RWPE2 (cell line): ENCODE measurements around the gene GDNF.

Experiments
- ATAC-seq: fragments of 200-7000 bp; cut with Tn5 transposase; 3 replicates; pipeline ENCODE4 v1.9.1; 2021; ENCODE audit warnings: low read depth
- DNase-seq: peaks from one replicate; pipeline ENCODE4 v3.0.0-alpha.2; 2020; ENCODE audit warnings: low spot score
- H3K27ac ChIP-seq: fragments of 450-650 bp; 2 replicates; pipeline ENCODE4 v1.5.1; 2017; ENCODE audit warnings: mild to moderate bottlenecking; ENCODE audit not compliant: poor library complexity, severe bottlenecking
- H3K27me3 ChIP-seq: fragments of 250-450 bp; sonication (Bioruptor Pico); 2 replicates; pipeline ENCODE4 v1.5.1; 2021; ENCODE audit warnings: mild to moderate bottlenecking, moderate library complexity; ENCODE audit not compliant: insufficient read depth, poor library complexity, severe bottlenecking
- H3K36me3 ChIP-seq: fragments of 250-450 bp; sonication (Bioruptor Pico); 2 replicates; pipeline ENCODE4 v1.5.1; 2020; ENCODE audit warnings: low read depth, mild to moderate bottlenecking, moderate library complexity
- H3K4me1 ChIP-seq: fragments of 250-450 bp; sonication (Bioruptor Pico); 2 replicates; pipeline ENCODE4 v1.5.1; 2021; ENCODE audit warnings: mild to moderate bottlenecking, moderate library complexity; ENCODE audit not compliant: insufficient read depth, poor library complexity, severe bottlenecking
- H3K4me3 ChIP-seq: fragments of 250-450 bp; sonication (Bioruptor Pico); 2 replicates; pipeline ENCODE4 v1.5.1; 2021; ENCODE audit warnings: mild to moderate bottlenecking, moderate library complexity; ENCODE audit not compliant: severe bottlenecking
- H3K9me3 ChIP-seq: fragments of 250-450 bp; sonication (Bioruptor Pico); 2 replicates; pipeline ENCODE4 v1.5.1; 2021; ENCODE audit warnings: mild to moderate bottlenecking, moderate library complexity; ENCODE audit not compliant: severe bottlenecking
- TF ChIP-seq, protein P1 (sequence below): fragments of 450-650 bp; IDR thresholded peaks from one replicate; pipeline ENCODE4 v1.5.1; 2017; ENCODE audit warnings: mild to moderate bottlenecking, moderate library complexity; ENCODE audit not compliant: poor library complexity, severe bottlenecking

Gene GDNF

DNA sequence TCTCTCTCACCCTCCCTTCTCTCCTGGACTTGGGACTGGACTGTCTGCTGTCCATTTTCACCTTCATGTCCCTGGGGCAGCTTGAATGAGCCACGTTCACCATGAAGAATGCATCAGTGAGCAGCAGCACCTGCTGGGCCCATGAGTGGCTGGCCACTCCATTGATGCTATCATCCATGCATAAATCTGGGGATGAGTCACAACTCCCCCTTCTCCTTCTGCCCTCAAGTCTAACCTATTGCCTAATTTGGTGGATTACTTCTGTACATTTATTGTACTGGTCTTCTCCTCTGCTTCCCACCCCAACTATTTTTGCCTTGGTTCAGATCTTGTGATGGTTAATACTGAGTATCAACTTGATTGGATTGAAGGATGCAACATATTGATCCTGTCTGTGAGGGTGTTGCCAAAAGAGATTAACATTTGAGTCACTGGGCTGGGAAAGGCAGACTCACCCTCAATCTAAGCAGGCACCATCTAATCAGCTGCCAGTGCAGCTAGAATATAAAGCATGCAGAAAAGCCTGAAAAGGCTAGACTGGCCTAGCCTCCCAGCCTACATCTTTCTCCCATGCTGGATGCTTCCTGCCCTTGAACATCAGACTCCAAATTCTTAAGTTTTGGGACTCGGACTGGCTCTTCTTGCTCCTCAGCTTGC, 46.7 kb downstream of the GDNF start:
- TF ChIP-seq, protein P1, sequence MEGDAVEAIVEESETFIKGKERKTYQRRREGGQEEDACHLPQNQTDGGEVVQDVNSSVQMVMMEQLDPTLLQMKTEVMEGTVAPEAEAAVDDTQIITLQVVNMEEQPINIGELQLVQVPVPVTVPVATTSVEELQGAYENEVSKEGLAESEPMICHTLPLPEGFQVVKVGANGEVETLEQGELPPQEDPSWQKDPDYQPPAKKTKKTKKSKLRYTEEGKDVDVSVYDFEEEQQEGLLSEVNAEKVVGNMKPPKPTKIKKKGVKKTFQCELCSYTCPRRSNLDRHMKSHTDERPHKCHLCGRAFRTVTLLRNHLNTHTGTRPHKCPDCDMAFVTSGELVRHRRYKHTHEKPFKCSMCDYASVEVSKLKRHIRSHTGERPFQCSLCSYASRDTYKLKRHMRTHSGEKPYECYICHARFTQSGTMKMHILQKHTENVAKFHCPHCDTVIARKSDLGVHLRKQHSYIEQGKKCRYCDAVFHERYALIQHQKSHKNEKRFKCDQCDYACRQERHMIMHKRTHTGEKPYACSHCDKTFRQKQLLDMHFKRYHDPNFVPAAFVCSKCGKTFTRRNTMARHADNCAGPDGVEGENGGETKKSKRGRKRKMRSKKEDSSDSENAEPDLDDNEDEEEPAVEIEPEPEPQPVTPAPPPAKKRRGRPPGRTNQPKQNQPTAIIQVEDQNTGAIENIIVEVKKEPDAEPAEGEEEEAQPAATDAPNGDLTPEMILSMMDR = no peak
- H3K4me1 ChIP-seq = no peaks in the 10 kb centered on the region
- DNase-seq (no peak), ATAC-seq (peak; percentile 61)
- no peak overlapping the region for H3K27ac ChIP-seq
- no peaks in the 10 kb centered on the region for H3K36me3 ChIP-seq
- H3K27me3 ChIP-seq = no peaks in the 10 kb centered on the region
- no peak overlapping the region for H3K4me3 ChIP-seq
- no peaks in the 10 kb centered on the region for H3K9me3 ChIP-seq

DNA sequence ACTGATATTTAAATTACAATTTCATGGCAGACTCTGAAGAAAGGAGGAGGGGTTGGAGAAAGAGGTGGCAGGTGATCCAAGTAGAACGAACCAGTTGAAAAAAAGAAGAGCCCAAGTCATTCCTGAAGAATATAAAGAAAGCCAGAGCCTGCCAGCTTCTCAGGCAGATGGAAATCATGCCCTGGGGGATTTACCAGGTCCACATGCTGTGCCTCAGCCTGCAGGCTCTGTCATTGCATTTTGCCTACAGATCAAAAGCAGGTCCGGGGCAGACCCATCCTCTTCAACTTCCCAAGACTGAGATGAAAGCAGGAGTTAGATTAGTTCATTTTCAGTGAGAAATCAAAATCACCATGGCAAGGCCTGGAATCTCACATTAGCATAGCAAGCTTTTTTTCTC, 48.5 kb downstream of the GDNF start:
- DNase-seq (no peak), ATAC-seq (no peak)
- Histone ChIP-seq H3K4me1 (no peaks in the 10 kb centered on the region), H3K36me3 (no peaks in the 10 kb centered on the region), H3K27me3 (no peaks in the 10 kb centered on the region), H3K4me3 (no peak overlapping the region), H3K27ac (no peak overlapping the region), H3K9me3 (no peaks in the 10 kb centered on the region)
- TF ChIP-seq, protein P1 = no peak

GRCh38 chr5:37789991-37790390, 49.9 kb downstream of the GDNF start:
- Histone ChIP-seq H3K4me3 (no peak overlapping the region), H3K36me3 (no peaks in the 10 kb centered on the region), H3K9me3 (no peaks in the 10 kb centered on the region), H3K27me3 (no peaks in the 10 kb centered on the region), H3K27ac (no peak overlapping the region), H3K4me1 (no peaks in the 10 kb centered on the region)
- TF ChIP-seq, protein P1 = no peak
- ATAC-seq (peak; percentile 38; the same call in 1 of the 3 replicates), DNase-seq (no peak)

- no peaks in the 10 kb centered on the region for H3K27me3 ChIP-seq
- TF ChIP-seq, protein P1 = no peak
- no peaks in the 10 kb centered on the region for H3K4me1 ChIP-seq
- no peaks in the 10 kb centered on the region for H3K36me3 ChIP-seq
- H3K27ac ChIP-seq = no peak overlapping the region
- no peak overlapping the region for H3K4me3 ChIP-seq
- DNase-seq = no peak
- ATAC-seq = no peak
- H3K9me3 ChIP-seq = no peaks in the 10 kb centered on the region
Measured at GRCh38 chr5:37787742-37788141, 52.1 kb downstream of the GDNF start.

- Histone ChIP-seq H3K27ac (no peak overlapping the region), H3K27me3 (no peaks in the 10 kb centered on the region), H3K36me3 (no peaks in the 10 kb centered on the region), H3K4me1 (no peaks in the 10 kb centered on the region), H3K4me3 (no peak overlapping the region), H3K9me3 (no peaks in the 10 kb centered on the region)
- peak; percentile 86 for ATAC-seq
- TF ChIP-seq, protein P1 = no peak
- no peak for DNase-seq
Measured at GRCh38 chr5:37786862-37787519, 52.9 kb downstream of the GDNF start.
